Liver (tissue), 9 donors: Measurements from ENCODE around the gene DRAXIN. TPM values are rescaled to one million over a fixed set of nuclear protein-coding genes. Genes with fewer than 3 reads are reported as not detected.
A peak's percentile ranks its signal among the peaks of the same experiment; 100 is the strongest.

Experiments
- DNase-seq: peaks from one replicate; pipeline ENCODE4 v3.0.0-alpha.2; 2017; ENCODE audit warnings: low spot score
- H3K27ac ChIP-seq, 2 donors: one replicate each; pipeline ENCODE4 v1.7.0; 2013; ENCODE audit warnings: inconsistent platforms in 2 of 2, low read length in 2 of 2, control low read depth in 1 of 2, low read depth in 1 of 2, mild to moderate bottlenecking in 1 of 2
- H3K27me3 ChIP-seq, 4 donors: one replicate each; pipeline versions ENCODE4 v1.6.1 to v1.7.0; 2013; ENCODE audit warnings: low read length in 3 of 4, inconsistent platforms in 1 of 4, mild to moderate bottlenecking in 1 of 4, moderate library complexity in 1 of 4; ENCODE audit not compliant: control insufficient read depth in 4 of 4, insufficient read depth in 4 of 4
- H3K36me3 ChIP-seq, 4 donors: one replicate each; pipeline versions ENCODE4 v1.6.1 to v1.7.0; 2013; ENCODE audit warnings: low read length in 3 of 4, mild to moderate bottlenecking in 3 of 4, low read depth in 1 of 4, moderate library complexity in 1 of 4; ENCODE audit not compliant: control insufficient read depth in 4 of 4, insufficient read depth in 3 of 4
- H3K4me1 ChIP-seq, 4 donors: one replicate each; pipeline versions ENCODE4 v1.6.1 to v1.7.0; 2013; ENCODE audit warnings: low read length in 3 of 4, mild to moderate bottlenecking in 3 of 4, moderate library complexity in 1 of 4; ENCODE audit not compliant: control insufficient read depth in 4 of 4, insufficient read depth in 4 of 4
- H3K4me3 ChIP-seq, 3 donors: one replicate each; pipeline versions ENCODE4 v1.6.1 to v1.7.0; 2013; ENCODE audit warnings: low read length in 3 of 3, control low read depth in 1 of 3, low read depth in 1 of 3, mild to moderate bottlenecking in 1 of 3
- H3K9ac ChIP-seq, 2 donors: one replicate each; pipeline ENCODE4 v1.7.0; 2013; ENCODE audit warnings: low read length in 2 of 2, mild to moderate bottlenecking in 2 of 2, moderate library complexity in 2 of 2, control low read depth in 1 of 2, low read depth in 1 of 2
- H3K9me3 ChIP-seq, 4 donors: one replicate each; pipeline versions ENCODE4 v1.6.1 to v1.7.0; 2013; ENCODE audit warnings: low read length in 3 of 4; ENCODE audit not compliant: control insufficient read depth in 4 of 4
- ATF3 ChIP-seq: IDR thresholded peaks from 2 replicates; pipeline ENCODE4 v1.6.1; 2016; ENCODE audit warnings: antibody characterized with exemption
- EGR1 ChIP-seq, 2 donors: IDR thresholded peaks; 2 replicates each; pipeline ENCODE4 v1.6.1; 2016 to 2018; ENCODE audit warnings: antibody characterized with exemption in 2 of 2, low read depth in 2 of 2
- FOXA1 ChIP-seq: IDR thresholded peaks from 2 replicates; pipeline ENCODE4 v1.6.1; 2016; ENCODE audit warnings: antibody characterized with exemption
- FOXA2 ChIP-seq: IDR thresholded peaks from 2 replicates; pipeline ENCODE4 v1.6.1; 2016; ENCODE audit warnings: antibody characterized with exemption
- GABPA ChIP-seq, 2 donors: IDR thresholded peaks in 1 of 2; conservative IDR thresholded peaks in 1 of 2; 2 replicates each; pipeline ENCODE4 v1.6.1; 2016; ENCODE audit warnings: antibody characterized with exemption in 2 of 2, mild to moderate bottlenecking in 1 of 2, moderate library complexity in 1 of 2
- HNF4A ChIP-seq, 2 donors: conservative IDR thresholded peaks; 2 replicates each; pipeline ENCODE4 v1.6.1; 2016; ENCODE audit warnings: antibody characterized with exemption in 2 of 2, mild to moderate bottlenecking in 2 of 2
- HNF4G ChIP-seq: IDR thresholded peaks from 2 replicates; pipeline ENCODE4 v1.6.1; 2016; ENCODE audit warnings: antibody characterized with exemption
- MAX ChIP-seq: IDR thresholded peaks from 2 replicates; pipeline ENCODE4 v1.6.1; 2016; ENCODE audit warnings: antibody characterized with exemption
- NR2F2 ChIP-seq: IDR thresholded peaks from 2 replicates; pipeline ENCODE4 v1.6.1; 2016; ENCODE audit warnings: antibody characterized with exemption
- RAD21 ChIP-seq, 2 donors: IDR thresholded peaks; 2 replicates each; pipeline ENCODE4 v1.6.1; 2016; ENCODE audit warnings: antibody characterized with exemption in 2 of 2, mild to moderate bottlenecking in 2 of 2
- REST ChIP-seq: IDR thresholded peaks from 2 replicates; pipeline ENCODE4 v1.6.1; 2016; ENCODE audit warnings: antibody characterized with exemption, mild to moderate bottlenecking
- RXRA ChIP-seq, 2 donors: IDR thresholded peaks; 2 replicates each; pipeline ENCODE4 v1.6.1; 2017 to 2018; ENCODE audit warnings: antibody characterized with exemption in 2 of 2, mild to moderate bottlenecking in 1 of 2
- SP1 ChIP-seq: IDR thresholded peaks from 2 replicates; pipeline ENCODE4 v1.6.1; 2018; ENCODE audit warnings: antibody characterized with exemption, mild to moderate bottlenecking
- TAF1 ChIP-seq: conservative IDR thresholded peaks from 2 replicates; pipeline ENCODE4 v1.6.1; 2016; ENCODE audit warnings: antibody characterized with exemption, mild to moderate bottlenecking
- YY1 ChIP-seq: IDR thresholded peaks from 2 replicates; pipeline ENCODE4 v1.6.1; 2016; ENCODE audit warnings: antibody characterized with exemption, mild to moderate bottlenecking
- ZBTB33 ChIP-seq: IDR thresholded peaks from 2 replicates; pipeline ENCODE4 v1.6.1; 2016; ENCODE audit warnings: antibody characterized with exemption
- WGBS: extraction: QIAGEN DNeasy Blood & Tissue Kit; methylation state at CpG from one replicate; pipeline ENCODE4 v1.1.7; 2013; 5-methylcytosine and 5-hydroxymethylcytosine counted together
- polyA plus RNA-seq, 2 donors: library from polyadenylated mRNA; stranded (reverse) in 1 of 2; unstranded in 1 of 2; fragments of 200-250 nt in 1 of 2; fragments of >200 nt in 1 of 2; fragmentation: Nextera tagmentation in 1 of 2; extraction: Ambion mirVana in 1 of 2; gene quantifications; one replicate each; pipeline versions ENCODE4 v1.2.1 to v1.2.3, GENCODE V29; 2013 to 2015
- total RNA-seq, 2 donors: library from RNA; depleted of rRNA; stranded (reverse); fragments of >200 nt; gene quantifications; one replicate each; pipeline ENCODE4 v1.2.3, GENCODE V29; 2014
- TF ChIP-seq, protein P1 (sequence below): fragments of 150-350 bp; IDR thresholded peaks from 2 replicates; pipeline ENCODE4 v1.5.1; 2017; ENCODE audit warnings: improper control_type of control experiment, low read depth, low read length; ENCODE audit not compliant: missing input control
- donor health status: healthy.
- donor health status: healthy.
- donor health status: healthy.
- donor health status: healthy.
- donor health status: healthy.

Gene DRAXIN
- total and polyA plus RNA-seq, 4 donors: under 0.01 to 0.01 TPM; not detected in 2

DNA sequence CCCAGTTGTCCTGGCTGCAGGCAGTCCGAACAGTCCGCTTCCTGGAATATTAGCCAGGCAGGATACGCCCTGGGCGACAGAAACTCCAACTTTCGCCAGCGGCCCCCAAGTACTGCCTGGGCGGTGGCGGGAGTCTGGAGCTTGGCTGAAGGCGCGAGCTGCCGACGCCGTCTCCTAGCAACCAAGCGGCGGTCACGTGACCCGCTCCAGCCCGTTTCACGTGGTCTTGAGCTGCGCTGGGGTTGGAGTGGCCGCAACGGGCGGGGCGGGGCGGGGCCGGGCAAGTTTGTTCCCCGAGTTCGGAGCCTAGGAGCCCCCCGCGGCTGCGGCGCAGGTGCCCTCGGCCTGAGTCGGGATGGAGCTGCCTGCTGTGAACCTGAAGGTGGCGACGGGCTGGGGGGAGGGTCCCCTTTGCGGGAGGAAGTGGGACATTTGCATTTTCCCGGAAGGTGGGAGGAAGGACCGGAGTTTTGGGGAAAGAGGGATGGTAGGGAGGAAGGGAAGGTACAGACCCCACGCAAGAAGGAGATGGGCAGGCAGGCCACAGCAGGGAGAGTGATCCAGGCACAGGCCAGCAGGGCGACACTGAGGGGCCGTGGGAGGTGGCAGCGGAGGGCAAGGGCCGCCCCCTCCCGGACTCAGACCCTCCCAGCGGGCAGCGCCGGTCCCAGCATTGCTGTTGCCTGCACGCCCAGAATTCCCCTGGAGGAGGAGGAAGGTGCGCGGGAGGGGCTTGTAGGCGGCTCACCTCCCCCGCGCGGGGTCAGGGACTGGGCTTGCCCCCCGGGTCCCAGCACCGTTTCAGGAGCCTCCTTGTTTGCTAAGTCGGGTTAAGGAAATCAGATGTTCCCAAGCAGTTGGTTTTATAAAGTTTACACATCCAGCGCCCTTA lies 44.6 kb downstream of the DRAXIN start, which contains the start of gene AGTRAP:
TSS of gene AGTRAP (plus strand) at position 283 of the 892 bp plus-strand sequence. CDS start at position 356, 73 bp downstream.
- Histone ChIP-seq H3K36me3 (no peaks in the 10 kb centered on the region), H3K9me3 (no peaks in the 10 kb centered on the region), H3K4me1 (peaks cover 1 to 14% (median 11%) of the 10 kb centered on the region in 4 donors), H3K9ac (peak within 1 kb of the TSS; percentile 32 to 84), H3K27ac (peak within 1 kb of the TSS; percentile 85 to 89), H3K4me3 (peak within 1 kb of the TSS; percentile 74 to 91 (median 89)), H3K27me3 (no peaks in the 10 kb centered on the region)
- peak; percentile 93 for DNase-seq
- TF ChIP-seq REST (peak; percentile 96), RAD21 (IDR thresholded peaks at IDR 0.05) (no peak)
- under 1% methylated on average over 59 of the region's 59 CpGs for WGBS

GRCh38 chr1:11736746-11737639 lies 45.5 kb downstream of the DRAXIN start:
- Histone ChIP-seq H3K4me3 (peak overlapping the region; percentile 74 to 91 (median 89)), H3K9me3 (no peaks in the 10 kb centered on the region), H3K4me1 (peaks cover 1 to 14% (median 9%) of the 10 kb centered on the region in 4 donors), H3K27ac (peak overlapping the region; percentile 85 to 89), H3K9ac (peak overlapping the region; percentile 32 to 84), H3K36me3 (no peaks in the 10 kb centered on the region), H3K27me3 (no peaks in the 10 kb centered on the region)
- WGBS: 18% methylated on average over 15 of the region's 15 CpGs
- no peak for DNase-seq
- no peak for TF ChIP-seq FOXA1
- TF ChIP-seq ATF3: no peak
- TF ChIP-seq EGR1 (IDR thresholded peaks at IDR 0.05; ENCODE audit: low read depth in 2 of 2): peak in 1 of 2 donors; percentile 9
- peak in 1 of 2 donors; percentile 65 for TF ChIP-seq HNF4A (conservative IDR thresholded peaks at IDR 0.05)
- TF ChIP-seq ZBTB33: no peak
- no peak for TF ChIP-seq SP1
- no peak for TF ChIP-seq TAF1
- TF ChIP-seq, protein P1, sequence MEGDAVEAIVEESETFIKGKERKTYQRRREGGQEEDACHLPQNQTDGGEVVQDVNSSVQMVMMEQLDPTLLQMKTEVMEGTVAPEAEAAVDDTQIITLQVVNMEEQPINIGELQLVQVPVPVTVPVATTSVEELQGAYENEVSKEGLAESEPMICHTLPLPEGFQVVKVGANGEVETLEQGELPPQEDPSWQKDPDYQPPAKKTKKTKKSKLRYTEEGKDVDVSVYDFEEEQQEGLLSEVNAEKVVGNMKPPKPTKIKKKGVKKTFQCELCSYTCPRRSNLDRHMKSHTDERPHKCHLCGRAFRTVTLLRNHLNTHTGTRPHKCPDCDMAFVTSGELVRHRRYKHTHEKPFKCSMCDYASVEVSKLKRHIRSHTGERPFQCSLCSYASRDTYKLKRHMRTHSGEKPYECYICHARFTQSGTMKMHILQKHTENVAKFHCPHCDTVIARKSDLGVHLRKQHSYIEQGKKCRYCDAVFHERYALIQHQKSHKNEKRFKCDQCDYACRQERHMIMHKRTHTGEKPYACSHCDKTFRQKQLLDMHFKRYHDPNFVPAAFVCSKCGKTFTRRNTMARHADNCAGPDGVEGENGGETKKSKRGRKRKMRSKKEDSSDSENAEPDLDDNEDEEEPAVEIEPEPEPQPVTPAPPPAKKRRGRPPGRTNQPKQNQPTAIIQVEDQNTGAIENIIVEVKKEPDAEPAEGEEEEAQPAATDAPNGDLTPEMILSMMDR: no peak
- TF ChIP-seq REST: no peak
- TF ChIP-seq MAX: no peak
- no peak for TF ChIP-seq RXRA (IDR thresholded peaks at IDR 0.05)
- TF ChIP-seq GABPA (IDR thresholded peaks at IDR 0.05 in 1 of 2, conservative IDR thresholded peaks at IDR 0.05 in 1 of 2): no peak
- TF ChIP-seq NR2F2: no peak
- no peak for TF ChIP-seq FOXA2
- no peak for TF ChIP-seq HNF4G
- no peak for TF ChIP-seq RAD21 (IDR thresholded peaks at IDR 0.05)
- TF ChIP-seq YY1: peak; percentile 70
